Skeletal muscle cell (primary cell): ENCODE data around the gene CMTM2.
A peak's percentile ranks its signal among the peaks of the same experiment; 100 is the strongest.
"Not testable (repeated sequence)": the region's sequence is repeated elsewhere in the genome, so short reads cannot be mapped to it uniquely, and the experiment has no call there.

Experiments used
- DNase-seq: peaks from one replicate; pipeline ENCODE4 v3.0.0-alpha.2; 2010; ENCODE audit warnings: low read depth
- H3K4me3 ChIP-seq: 2 replicates; pipeline ENCODE4 v1.5.1; 2011; ENCODE audit warnings: low read depth, mild to moderate bottlenecking, control low read depth, low read length, moderate library complexity

CMTM2 gene

DNA sequence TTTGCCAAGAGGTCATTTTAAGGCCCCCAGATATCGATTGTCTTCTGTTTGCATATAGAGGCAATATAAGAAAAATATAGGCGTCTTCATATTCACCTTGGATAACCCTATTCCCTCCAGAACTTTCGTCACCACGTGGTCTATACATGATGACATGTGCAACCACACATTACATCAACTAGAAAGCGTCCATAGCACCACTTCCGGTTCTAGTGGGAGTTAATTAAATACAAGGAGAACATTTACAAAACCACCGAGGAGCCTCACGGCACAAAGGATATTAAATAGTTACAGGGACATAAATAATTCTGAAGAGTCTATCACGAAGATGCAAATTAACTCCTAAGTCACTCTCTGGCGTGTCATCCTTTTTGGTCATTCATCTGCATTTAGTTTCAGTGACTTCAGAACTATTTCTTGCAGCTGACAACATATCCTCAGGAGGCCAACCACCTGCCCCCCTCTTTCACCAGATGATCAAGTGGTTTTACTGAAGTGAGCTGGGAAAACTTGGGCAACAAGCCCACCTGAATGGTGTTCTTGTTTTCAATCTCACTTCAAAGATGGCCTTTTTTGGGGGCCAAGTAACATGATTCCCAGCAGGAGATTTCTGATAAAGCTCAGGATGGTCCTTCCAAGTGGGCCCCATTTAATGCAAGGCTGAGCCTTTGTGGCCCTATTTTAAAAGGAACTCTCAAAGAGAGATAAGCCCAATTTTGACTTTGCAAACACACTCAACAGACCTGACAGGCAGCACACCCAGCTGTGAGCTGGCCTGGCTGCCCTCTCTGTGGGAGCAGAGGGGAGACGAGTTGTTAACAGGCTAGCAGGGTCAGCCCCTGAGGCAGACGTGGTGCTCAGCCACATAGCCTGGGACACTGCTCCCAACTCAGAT lies 40.5 kb downstream of the CMTM2 start:
- H3K4me3 ChIP-seq = no peak overlapping the region
- peak; percentile 89 for DNase-seq

DNA sequence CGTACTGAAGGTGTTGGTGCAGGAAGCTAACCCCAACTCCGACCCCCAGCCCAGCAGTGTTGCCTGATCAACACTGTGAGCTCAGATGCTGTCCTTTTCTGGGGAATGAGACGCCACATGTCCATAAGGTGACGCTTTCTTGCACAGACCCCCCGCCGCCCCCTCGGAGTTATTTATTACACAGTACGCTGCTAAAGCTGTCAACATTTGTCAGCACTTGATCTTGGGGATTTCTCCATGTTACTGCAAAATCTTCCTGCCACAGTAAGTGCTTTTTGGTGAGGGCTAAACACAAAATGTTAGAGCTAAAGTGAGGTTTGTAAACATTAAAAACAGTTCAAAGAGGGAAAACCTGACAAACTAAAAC lies 41.1 kb downstream of the CMTM2 start:
- H3K4me3 ChIP-seq = no peak overlapping the region
- DNase-seq = no peak

DNA sequence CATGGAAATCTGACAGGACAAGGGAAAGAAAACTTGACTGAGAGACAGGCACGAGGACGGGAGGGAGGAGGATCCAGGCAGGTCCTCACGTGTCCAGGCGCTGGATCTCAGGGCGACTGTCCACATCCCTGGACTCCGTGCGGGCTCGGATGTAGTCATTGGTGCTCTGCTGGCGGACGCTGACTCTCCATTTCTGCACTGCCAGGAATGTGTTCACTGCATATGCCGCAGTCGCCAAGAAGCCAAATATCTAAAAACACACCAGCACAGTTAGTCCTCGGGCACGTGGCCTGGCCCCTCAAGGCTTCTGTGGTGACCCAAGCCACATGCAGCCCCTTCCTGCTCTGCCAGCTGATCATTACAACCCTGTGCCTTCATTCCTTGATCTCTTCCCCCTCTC lies 42.7 kb downstream of the CMTM2 start:
- no peak overlapping the region for H3K4me3 ChIP-seq

DNA sequence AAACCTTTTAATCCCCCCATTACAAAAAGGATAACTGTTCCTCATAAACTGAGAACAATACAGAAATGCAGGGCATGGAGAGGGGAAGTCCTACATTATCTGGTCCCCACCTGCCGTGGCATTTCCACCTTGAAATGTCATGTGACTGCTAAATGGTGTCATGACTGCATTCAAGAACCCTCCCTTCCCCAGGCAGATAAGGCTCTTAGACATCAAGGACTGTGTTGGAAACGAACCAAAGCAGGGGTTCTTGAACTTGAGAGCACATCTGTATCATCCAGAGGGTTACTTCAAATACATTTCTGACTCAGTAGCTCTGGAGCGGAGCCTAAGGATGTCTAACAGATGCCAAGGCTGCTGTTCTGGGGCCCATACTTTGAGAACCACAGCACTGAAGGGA lies 43.6 kb downstream of the CMTM2 start:
- no peak for DNase-seq
- H3K4me3 ChIP-seq = no peak overlapping the region

More for the DNA sequence above, 42.7 kb downstream of the CMTM2 start:
- no peak for DNase-seq

DNA sequence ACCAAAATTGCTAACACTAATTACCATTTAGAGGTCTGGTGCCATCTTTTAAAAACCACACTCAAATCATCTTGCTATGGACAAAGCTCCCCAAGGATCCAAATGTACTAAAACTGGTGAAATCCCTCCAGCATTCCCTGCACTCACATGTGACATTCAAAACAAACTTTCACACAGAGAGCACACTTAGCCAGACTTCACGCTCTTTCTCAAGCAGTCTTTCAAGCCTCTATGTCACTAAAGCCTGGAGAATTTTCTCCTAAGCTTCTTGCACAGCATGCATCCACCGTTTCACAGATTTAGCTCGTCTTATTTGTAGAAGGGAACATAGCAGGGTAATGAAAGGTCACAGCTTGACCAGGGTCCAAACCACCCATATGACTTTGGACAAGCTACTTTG lies 44.5 kb downstream of the CMTM2 start:
- DNase-seq = no peak
- H3K4me3 ChIP-seq = no peak overlapping the region

DNA sequence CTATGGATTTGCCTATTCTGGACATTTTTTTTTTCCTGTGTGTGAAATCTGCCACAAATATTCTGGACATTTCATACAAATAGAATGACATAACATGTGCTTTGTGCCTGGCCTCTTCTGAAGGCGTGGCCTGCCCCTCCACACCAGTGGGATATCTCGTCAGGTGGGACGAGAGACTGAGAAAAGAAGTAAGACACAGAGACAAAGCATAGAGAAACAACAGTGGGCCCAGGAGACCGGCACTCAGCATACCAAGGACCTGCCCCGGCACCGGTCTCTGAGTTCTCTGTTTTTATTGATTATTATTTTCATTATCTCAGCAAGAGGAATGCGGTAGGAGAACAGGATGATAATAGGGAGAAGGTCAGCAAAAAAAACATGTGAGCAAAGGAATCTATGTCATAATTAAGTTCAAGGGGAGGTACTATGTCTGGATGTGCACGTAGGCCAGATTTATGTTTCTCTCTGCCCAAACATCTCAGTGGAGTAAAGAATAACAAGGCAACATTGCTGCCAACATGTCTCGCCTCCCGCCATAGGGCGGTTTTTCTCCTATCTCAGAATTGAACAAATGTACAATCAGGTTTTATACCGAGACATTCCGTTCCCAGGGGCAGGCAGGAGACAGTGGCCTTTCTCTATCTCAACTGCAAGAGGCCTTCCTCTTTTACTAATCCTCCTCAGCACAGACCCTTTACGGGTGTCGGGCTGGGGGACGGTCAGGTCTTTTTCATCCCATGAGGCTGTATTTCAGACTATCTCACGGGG lies 48.5 kb downstream of the CMTM2 start:
- H3K4me3 ChIP-seq, DNase-seq: not testable (repeated sequence)

DNA sequence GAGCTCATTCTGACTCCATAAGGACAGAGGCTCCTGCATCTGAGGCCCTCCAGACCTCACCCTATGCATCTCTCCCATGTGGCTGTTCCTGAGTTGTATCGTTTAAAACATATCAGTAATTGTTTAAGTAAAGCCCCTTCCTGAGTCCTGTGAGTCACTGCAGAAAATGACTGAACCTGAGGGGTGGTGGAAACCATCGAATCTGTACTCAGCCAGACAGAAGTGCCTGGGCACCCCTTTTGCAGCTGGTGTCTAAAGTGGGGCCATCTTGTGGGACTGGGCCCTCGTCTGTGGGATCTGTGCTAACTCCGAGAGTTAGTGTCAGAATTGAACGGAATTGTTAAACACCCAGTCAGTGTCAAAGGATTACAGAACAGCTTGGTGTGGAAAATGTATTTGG lies 50.6 kb downstream of the CMTM2 start:
- DNase-seq = no peak

DNA sequence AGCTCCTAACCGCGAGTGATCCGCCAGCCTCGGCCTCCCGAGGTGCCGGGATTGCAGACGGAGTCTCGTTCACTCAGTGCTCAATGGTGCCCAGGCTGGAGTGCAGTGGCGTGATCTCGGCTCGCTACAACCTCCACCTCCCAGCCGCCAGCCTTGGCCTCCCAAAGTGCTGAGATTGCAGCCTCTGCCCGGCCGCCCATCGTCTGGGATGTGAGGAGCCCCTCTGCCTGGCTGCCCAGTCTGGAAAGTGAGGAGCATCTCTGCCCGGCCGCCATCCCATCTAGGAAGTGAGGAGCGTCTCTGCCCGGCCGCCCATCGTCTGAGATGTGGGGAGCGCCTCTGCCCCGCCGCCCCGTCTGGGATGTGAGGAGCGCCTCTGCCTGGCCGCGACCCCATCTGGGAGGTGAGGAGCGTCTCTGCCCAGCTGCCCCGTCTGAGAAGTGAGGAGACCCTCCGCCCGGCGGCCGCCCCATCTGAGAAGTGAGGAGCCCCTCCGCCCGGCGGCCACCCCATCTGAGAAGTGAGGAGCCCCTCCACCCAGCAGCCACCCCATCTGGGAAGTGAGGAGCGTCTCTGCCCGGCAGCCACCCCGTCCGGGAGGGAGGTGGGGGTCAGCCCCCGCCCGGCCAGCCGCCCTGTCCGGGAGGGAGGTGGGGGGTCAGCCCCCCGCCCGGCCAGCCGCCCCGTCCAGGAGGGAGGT lies 51.4 kb downstream of the CMTM2 start:
- not testable (repeated sequence) for DNase-seq, H3K4me3 ChIP-seq

More for the DNA sequence above, 50.6 kb downstream of the CMTM2 start:
- no peak overlapping the region for H3K4me3 ChIP-seq

DNA sequence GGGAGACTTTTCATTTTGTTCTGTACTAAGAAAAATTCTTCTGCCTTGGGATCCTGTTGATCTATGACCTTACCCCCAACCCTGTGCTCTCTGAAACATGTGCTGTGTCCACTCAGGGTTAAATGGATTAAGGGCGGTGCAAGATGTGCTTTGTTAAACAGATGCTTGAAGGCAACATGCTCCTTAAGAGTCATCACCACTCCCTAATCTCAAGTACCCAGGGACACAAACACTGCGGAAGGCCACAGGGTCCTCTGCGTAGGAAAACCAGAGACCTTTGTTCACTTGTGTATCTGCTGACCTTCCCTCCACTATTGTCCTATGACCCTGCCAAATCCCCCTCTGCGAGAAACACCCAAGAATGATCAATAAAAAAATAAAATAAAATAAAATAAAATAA lies 52.3 kb downstream of the CMTM2 start:
- not testable (repeated sequence) for DNase-seq, H3K4me3 ChIP-seq

DNA sequence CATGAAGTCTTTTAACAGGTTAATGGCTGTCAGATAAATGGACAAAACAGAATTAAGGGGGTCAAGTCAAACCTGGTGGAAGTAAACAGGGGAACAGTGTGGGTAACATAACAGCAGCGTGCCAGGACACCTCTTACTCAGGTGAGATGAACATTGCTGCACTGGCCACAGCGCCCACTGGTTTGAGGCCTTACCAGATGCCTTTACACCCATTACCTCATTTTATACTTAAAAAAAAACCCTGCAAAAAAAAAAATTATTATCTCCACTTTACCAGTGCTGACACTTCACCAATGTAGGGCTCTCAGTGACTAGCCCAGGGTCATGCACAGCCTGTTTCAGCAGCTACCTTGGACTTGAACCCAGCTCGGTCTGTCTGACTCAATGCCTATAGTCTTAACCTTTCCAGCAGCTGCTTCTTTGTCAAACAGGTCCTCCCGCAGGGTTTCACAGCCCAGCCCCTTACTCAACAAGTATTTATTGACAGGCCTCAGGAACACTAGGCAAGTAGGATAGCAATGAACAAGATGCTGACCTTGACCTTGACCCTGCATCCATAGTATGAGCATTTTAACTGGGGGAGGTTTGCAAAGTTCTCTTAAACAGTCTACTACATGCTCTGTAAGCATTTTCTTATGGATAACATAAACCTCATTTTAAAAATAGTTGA lies 55.4 kb downstream of the CMTM2 start:
- H3K4me3 ChIP-seq = no peak overlapping the region
- DNase-seq = no peak

DNA sequence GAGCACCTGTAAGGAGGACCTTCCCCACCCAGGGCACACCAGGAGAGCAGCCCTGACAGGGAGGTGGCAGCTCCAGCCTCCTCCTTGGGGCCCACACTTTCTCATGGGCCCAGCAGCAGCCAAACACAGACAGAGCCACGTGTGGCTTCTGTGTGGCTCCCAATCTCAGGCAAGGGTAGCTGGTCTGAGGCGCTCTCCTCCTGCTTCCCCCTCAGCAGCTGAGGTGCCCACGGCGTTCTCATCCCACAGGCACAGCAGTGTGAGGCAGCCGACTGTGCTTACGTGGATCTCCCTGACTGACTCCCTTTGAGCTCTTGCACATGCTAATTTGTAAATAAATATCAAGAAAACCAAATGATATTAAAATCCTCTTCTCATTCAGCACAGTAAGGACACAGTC lies 56.1 kb downstream of the CMTM2 start:
- no peak overlapping the region for H3K4me3 ChIP-seq
- DNase-seq = no peak

DNA sequence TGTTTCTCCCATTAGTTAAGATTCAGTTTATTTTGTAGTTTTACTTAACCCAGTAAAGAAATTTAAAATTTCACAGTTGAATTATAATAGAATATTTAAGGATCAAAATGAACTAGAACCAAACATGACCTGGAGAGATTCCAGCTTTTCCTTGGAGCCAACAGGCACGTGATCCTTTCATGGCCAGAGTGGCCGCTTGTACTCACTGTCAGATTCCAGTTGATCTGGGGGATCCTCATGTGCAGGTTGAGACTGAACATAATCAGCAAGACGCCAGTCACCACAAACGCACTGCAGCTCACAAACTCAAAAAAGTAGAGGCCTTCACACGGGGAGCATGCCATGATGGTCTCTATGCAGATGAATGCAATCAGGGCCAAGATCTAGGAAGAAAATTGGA lies 56.9 kb downstream of the CMTM2 start:
- no peak for DNase-seq
- H3K4me3 ChIP-seq = no peak overlapping the region

DNA sequence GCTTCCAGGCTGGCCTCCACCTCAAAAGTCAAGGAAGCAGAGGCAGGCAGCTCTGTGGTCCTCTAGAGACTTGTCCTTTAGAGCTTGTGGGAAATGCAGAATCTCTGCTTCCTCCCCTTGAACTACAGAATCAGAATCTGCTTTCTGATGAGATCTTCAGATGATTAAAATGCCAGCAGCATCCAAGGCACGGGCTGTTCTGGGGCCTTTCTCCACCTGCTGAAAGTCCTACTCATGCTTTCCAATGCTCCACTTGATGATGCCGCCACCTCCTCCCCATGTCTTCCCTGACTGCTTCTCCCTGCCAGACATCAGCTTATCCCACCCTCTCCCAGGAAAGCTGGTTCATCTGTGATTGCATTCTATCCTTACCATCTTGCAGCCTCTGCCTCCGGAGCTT lies 58.5 kb downstream of the CMTM2 start:
- DNase-seq = no peak

More for the DNA sequence above, 58.5 kb downstream of the CMTM2 start:
- no peak overlapping the region for H3K4me3 ChIP-seq
